Measurements from ENCODE around the gene CD47.
A peak's percentile ranks its signal among the peaks of the same experiment; 100 is the strongest.

Gene CD47

DNA sequence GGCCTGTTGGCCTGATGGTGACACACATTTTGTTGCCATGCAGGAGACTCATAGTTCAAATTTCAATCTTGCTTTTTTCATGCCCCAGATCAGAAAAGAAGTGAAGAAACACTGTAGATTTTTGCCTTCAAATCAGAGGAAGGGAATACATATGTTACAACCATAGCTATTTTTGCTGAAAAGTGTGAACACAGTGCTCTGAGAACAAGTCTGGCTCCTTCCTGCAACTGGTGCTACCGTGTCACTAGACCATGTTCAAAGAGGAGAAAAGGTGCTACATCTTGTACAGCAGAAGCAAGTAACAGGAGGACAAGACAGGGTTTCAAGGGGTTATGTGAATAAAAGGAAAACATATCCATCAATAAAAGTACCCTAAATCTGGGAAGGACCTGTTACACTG lies 44.6 kb downstream of the CD47 start:
- no peak for DNase-seq

DNA sequence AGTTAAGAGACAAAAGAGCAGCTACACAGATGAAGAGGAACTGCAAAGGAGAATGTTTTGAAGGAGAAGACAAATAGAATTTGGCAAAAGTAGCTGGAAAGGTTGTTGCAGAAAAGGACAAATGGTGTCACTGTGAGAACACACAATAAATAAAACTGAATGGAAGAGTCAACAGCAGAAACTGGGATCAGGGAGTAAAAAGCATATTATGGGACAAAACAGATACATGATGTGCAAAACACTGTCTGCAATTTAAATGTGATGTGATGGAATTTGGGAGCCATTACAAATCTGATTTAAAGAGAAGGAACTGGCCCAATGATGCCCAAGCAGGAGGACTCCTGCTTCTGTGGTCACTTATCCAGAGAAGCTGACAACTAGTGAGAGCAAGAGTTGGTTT lies 46.1 kb downstream of the CD47 start:
- DNase-seq: no peak

DNA sequence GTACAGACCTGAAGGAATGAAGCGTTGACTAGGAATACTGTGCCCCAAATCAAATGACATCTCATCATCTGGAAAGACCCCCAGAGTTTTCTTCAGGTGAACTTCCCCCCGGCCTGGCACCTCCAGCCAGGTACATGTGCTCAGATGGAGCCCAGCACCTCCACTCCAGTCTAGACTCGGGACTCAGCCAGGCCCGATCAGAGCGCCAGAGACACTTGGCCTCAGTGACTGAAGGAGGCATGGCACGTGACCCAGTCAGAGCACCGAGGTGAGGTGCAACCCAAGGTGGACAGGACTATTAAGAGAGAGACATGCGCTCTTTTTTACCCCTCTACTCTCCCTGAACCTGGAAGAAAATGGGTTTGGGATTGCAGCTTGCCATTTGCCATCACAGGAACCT lies 48.5 kb downstream of the CD47 start:
- no peak for DNase-seq

DNA sequence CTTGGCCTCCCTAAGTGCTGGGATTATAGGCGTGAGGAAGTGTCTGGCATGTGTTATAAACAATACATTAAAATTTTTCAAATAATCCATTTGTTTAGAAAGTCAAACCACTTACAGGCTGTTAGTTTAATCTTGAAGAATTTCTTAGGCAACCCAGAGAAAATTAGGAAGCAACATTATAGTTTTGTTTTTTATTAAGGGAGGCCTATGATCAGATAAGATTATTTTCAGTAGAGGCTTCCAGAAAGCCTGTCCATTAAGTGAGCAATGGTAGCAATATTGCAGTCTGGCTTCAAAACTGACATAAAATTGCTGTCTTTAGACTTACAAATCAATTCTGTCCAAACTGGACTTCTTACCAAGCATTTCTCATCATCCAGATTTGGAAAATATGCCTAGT lies 49.6 kb downstream of the CD47 start:
- DNase-seq: no peak

DNA sequence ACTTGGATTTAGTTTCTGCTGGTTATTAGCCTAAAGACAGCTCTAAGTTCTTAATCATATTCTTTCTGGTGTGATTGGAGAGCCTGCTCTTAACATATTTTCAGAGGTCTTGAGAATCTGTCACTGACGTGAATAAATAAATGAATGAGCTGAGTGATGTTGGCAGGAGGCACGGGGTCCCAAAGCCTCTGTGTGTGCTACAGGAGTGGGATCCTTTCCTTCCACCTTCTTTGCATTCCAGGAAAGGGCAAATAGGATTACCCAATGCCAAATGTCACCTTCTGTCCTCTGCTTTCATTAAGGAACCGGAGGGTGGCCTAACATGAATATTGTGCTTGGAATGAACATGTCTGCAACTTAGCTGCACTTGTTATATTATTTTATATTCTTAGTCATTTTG lies 53.1 kb downstream of the CD47 start:
- no peak for DNase-seq

DNA sequence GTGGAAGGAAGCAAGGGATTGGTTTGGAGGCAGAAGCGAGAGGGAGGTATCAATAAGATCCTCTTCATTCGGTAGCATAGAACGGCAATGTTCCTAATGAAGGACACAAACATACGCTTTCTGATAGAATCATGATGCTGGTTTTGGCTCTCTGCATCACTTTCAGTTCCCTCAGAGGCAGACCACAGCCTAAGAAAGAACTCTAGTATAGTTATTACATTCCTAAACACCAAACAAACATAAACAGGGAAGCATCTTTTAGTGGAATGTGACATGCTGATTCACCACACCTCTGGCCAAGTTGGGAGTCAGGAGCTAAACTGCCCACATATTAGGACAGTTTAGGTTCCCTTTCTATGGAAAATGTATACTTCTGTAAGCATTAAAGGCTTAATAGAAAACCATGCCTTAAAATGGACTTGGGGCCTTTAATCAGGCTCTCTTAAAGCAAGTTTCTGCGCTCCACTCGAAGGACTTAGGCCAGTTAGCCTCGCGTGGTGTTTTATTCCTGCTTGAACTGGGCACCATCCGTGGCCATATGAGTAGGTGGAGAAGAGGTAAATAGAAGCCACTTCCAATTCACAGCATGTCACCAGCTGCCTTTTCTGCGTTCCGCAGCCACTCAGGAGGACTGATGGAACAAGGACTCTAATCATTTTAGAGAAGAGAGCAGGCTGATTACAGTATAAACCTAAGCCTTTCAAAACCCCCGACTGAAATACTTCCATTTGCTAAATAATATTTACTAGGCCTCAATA lies 53.7 kb downstream of the CD47 start:
- DNase-seq: no peak

DNA sequence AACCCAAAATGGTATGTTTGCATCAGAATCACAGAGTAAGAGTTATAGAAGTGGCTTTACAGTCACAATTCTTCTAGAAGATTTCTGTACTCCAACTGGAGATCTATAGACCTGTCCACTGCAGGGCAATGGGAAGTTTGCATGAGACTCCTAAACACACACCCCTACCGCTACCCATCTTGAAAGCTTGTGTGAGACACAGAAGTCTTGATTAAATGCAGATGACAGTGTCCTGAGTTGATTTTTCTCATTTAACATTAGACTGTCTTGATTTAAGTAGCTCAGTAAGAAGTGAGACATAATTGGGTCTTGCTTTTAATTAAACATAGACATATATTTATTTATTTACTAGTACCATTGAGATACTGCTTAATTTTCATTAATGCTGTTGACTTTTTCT lies 54.4 kb downstream of the CD47 start:
- DNase-seq: no peak

DNA sequence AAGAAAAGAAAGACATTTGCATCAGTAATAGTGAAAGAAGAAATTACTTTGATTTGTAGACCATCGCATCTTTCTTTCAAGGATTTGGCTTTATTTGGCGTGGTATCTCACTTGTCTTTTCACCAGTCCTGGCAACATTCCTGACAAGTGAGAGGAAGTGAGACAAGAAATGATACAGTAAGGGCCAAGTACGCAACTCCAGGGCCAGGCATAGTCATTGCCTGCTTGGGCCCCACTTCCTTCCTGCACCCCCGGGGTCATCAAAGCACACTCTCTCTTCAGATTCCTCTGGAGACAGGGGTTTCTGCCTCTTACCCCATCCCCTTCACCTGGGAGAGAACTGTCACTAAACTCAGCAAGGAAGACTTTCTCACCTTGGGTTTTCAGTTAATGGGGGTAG lies 55.1 kb downstream of the CD47 start:
- DNase-seq: peak; percentile 2 to 3

DNA sequence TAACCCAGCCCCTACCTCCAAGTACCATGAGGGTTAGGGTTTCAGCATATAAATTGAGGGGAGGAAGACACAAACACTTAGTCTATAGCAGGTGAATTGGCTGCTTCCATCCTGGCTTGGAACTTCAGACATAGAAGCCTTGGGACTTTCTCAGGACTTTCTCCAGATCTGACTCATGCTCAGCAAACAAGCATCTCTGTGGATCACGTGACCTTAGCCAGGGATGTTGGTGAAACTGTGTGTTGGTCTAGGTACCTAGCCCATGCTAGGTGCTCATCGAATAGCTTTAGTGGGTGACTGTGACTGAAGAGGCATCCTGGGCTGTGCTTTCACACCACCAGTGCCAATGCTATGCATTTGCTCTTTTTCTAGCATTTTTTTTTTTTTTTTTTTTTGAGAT lies 58.9 kb downstream of the CD47 start:
- no peak for DNase-seq

DNA sequence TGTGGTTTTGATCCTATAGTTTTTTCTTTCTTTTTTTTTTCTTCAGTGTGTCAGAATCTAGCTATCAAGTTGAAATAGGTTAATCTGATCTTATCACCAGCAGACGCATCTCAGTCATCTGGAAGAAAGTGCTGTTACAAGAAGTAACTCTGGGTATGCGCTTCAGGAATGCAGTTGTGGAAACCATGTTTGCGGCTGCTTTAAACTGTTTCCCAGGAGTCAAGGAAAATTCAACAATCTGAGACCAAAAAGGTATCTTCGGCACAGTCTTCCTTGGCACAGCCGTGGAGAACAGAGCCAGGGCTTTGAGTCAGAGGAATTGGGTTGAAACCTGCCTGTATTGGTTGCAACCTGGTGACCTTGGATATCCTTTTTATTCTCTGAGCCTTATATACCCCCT lies 59.9 kb downstream of the CD47 start:
- DNase-seq: no peak

DNA sequence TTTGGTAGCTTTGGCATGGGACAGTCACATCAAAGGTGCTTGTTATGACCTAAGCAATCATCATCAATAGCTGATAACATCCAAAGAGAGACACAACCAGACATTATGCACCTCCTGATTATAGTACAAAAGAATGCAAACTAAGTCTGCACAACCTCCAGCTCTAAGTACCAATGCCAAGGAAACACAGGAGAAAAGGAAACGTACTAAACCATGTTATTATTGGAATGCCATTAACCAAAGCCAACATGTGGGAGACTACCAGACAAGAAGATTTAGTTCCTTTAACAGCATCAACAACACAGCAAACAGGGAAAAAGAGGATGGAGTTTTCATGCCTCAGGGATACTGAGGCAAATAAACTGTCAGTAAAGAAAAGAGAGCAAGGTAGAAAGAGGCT lies 61.4 kb downstream of the CD47 start:
- DNase-seq: no peak

DNA sequence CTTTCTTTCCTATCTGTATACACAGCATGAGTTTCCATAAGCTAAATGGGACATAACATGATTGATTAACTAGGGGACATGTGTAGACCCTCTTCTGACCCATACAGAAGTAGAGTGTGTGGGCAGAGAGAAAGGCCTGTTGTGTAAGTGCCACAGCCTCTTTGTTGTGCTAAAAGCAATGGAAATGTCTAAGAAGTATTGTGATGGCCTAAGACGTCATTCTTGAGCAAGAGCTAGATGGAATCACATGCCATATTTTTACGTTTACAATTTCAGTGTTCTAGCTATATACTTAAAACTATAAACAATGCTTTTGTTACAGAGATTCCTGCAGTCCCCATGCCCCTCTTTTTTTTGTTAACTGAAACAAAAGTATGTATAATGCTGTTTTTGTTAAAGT lies 61.9 kb downstream of the CD47 start:
- DNase-seq: no peak

DNA sequence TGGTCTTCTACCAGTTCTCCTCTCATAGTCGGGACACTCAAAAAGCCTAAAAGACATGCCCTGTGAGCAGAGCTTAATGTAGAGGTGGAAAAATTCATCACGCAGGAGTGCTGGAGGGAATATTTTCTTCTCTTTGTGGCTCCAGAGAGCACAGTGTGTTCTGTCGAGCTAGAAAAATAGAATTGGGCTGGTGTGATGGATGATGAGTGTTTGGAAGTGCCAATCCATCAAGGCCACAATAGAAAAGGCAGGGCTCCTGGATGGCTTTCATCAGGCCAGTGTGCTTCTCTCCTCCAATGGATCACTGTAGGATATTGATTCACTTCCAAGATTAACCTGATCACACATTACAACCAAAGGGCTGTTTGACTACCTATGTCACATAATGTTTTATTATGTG lies 65.7 kb downstream of the CD47 start:
- no peak for DNase-seq

DNA sequence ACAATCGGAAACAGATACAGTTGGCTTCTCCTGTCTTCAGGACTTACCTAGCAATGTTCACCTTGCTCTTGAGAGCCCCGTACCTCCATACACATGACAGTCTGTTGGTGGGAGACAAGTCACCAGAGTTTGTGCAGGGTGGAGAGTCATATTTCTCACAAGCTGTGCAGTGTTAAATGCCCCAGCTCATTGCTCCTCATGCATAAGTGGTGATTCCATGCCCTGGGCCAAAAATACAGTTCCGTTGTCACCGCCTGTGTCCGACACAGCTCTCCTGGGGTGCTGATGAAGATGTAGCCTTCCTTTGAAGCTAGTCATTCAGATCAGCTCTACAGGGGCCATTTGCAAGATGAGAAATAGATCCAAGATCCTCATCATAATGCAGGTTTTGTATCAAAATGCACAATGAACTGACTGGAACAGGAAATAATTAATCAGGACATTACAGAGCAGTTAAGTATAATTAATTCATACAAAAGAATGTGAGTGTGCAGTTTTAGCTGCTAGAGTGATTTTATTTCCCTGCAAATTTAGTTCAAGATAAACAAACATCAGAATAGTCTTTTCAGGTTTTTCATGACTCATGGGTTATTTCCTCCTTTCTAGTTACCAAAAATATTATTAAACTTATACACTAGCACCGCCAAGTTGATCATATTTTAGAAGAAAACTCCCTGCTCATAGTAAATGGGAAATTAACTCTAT lies 66.5 kb downstream of the CD47 start:
- no peak for DNase-seq

DNA sequence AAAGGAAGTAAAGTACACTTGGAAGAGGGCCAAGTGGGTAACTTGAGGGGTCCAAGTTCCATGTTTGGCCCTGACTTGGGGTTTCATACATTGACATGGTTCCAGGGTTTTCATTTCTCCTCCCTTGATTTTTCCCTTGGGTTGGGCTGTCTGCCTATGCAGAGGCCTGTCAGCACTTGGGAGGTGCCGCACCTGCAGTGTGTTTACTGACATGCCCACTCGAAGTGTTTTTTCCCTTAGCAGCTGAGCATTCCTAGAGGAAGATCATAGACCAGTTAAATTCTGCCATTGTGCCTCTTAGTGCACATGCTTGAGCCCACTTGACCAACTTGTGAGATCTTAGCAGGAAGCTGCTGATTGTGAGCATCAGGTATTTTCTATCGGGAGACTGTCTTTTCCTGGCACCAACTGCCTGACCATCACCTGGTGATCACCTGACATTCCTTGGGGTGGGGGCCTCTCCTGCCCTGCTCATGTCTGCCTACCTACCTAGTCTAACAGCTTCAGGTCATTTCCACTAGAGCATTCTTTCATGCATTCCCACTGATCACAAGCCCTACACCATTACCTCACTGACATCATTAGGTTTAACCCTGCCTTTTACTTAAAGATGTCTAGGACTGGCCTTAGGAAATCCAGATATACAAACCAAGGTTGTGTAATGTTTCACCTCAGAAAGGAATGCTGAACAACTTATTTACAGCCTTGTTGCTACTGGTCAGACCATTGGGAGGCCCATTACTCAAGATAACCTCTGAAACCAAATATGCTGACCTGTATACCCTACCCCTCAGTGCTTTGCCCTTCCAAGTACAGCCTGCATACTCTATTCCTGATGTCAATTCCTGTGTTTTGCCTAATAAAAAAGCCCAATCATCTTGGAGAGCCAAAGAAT lies 68.3 kb downstream of the CD47 start:
- DNase-seq: no peak

DNA sequence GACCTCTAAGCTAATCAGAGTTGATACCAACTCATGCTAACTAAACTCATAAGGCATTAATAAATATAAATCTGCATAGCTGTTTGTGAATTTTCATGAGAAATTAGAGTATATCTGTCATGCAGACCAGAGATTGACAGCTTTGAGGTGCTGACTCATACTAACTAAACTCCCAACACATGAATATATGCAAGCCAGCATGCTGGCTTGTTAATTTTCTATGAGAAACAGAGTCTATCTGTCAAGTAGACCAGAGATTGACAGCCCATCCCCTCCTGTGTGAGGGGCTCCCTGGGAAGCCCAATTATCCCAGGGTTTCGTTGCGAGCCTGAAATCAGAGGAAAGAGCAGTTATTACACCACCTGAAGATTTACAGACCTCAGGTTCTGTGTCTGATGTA lies 69.3 kb downstream of the CD47 start:
- DNase-seq: no peak

DNA sequence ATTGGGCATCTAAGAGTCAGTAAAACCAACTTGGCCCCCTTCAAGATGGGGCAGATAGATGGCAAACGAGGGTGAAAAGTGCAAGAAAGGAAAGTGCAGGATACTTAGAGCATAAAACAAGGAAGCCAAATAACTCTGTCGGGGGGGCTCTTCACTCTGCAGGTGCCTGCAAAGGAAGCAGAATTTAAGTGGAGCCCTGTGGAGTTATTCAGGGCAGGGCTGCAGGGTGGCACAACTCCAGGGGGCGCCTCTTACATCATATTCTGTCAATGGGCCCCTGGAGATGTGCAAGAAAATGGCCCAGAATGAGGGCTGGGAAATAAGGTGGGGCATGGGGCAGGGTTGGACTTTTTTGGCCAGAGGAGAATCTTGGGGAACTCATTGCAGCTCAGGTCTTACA lies 69.7 kb downstream of the CD47 start:
- no peak for DNase-seq

DNA sequence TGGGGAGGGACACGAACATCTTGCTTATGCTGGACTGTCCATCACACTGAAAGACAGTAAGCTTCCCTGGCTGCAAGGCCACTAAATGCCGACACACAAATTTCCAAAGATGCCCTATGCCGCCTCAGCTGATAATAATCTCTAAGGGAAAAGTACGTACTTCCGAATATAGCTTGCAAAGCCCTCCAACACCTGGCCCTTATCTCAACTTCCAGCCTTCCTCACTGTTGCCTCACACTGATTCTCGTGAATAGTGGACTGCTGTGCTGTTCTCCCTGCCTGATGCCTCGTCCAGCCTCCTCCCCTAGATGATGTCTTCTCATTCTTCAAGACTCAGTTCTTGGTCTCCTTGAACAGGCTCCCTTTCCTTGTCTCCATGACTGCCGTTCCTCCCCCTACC lies 72.3 kb downstream of the CD47 start:
- DNase-seq: no peak

DNA sequence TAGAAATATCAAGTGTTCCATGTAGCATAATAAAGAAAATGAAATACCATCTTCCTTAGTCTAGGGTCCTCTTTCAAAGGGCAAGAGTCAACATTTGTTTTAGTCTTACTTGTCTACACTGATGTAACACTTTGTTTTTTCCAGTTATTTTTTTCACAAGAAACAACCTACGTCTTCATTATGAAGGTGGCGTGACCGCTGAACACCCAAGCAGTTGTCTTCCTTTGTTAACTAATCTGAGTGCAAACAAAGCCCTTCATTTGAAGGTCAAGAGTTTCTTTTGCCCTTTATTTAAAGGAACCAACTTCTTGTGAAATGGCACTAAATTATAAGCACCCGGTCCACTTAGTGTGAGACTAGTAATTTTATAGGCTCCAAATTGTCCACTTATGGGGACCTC lies 73.2 kb downstream of the CD47 start:
- no peak for DNase-seq

DNA sequence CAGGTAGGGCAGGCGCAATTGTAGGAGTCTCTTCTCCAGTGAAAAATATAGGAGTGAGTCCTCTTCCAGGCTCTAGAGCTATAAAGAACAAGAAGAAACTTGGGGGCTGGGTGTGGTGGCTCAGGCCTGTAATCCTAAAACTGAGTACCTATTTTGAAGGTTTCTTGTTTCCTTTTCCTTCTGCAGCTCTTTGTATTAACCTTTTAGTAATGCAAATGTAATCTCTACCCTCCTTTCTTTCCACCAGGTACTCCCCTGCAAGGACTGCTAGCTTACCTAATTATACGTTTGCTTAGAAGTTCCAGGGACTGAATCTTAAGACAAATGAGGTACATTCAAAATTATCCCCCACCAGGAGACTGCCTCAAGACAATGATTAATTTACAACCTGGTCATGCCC lies 75.9 kb downstream of the CD47 start:
- DNase-seq: no peak

DNA sequence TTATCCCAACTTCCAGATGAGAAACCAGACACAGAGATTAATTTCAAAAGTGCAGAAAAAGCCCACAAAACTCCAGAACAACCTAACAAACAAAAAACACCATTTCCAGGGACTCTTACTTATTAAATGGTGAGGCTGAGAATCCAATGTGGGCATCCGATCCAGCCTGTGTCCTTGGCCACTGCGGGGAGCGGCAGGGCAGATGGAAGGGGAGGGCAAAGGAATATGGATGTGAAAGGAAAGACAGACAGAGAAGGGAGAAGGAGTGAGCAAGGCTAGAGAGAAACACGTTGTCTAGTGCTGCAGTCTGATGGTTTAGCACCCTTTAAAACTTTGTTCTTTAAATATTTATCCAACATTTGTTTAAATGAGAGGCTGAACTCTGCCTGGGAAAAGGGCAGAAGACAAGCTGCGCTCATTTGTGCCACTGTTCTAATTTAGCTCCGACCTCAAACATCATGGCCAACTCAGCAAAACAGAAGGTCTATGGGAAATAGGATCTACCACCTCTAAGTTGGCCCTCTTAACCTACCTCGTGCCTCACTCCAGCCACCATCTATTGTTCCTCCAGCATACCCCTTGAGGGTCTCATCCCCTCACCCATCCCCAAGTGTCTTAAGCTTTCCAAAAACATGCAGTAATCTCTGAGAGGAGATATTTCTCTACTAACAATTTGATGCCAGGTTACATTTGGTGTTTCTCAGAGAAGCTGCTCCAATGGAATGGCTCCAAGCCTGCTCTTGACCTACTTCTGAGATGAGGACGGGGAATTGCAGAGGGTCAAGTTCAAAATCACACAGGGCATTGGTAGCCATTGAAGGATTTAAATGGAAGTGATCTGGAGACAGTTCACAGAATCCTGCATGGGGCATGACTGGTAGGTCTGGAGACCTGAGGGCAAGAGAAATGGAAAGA lies 77.4 kb downstream of the CD47 start:
- no peak for DNase-seq

DNA sequence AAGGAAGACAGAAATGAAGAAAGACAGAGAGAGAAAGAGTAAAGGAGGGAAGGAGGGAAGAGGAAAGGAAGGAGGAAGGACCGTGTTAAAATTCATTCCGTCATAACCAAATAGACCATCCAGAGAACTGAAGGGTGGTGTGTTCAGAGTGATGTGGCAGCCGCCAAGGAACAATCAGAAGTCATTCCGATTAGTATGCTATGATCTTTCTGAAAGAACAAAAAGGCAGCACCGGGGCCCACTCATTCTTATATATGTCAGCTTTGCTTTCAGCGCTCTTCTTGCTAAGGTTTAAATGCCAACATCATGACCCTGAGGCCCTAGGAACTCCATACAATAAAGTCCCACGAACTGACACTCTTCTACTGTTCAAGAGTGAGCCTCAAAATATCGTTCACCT lies 78.5 kb downstream of the CD47 start:
- DNase-seq: no peak

DNA sequence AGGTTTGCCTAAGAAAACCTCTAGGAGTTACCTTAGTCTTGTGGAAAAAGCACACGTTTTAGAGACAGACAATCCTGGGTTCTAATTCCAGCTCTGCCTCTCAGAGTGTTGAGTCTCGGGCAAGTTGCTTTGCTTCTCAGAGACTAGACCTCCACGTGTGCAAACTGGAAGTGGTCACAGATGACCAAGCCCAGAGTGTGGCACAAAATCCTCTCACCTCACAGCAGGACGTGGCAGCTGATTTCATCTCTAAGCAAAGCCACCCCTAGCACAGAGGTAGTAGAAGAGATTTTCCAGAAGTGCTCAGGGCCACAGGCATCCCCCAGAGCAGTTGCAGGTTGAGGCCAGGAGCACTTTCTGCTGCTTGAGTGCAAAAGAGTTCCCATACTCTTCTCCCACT lies 79.2 kb downstream of the CD47 start:
- DNase-seq: no peak

All from Kasumi-1 (cell line).